Loucy (cell line): Measurements from ENCODE around the gene ENTREP1.

Experiments used
- EZH2phosphoT487 ChIP-seq: fragments of 200-600 bp; IDR thresholded peaks from 2 replicates; pipeline ENCODE4 v1.6.1; 2018; ENCODE audit warnings: antibody characterized with exemption, mild to moderate bottlenecking, moderate library complexity, borderline replicate concordance
- TF ChIP-seq, protein P1 (sequence below): fragments of 200-600 bp; sonication (generic); conservative IDR thresholded peaks from 2 replicates; pipeline ENCODE4 v1.5.1; 2014; ENCODE audit warnings: mild to moderate bottlenecking, antibody characterized with exemption, low read length

GRCh38 chr9:69427286-69427685, 102.3 kb downstream of the ENTREP1 start:
- TF ChIP-seq, protein P1, sequence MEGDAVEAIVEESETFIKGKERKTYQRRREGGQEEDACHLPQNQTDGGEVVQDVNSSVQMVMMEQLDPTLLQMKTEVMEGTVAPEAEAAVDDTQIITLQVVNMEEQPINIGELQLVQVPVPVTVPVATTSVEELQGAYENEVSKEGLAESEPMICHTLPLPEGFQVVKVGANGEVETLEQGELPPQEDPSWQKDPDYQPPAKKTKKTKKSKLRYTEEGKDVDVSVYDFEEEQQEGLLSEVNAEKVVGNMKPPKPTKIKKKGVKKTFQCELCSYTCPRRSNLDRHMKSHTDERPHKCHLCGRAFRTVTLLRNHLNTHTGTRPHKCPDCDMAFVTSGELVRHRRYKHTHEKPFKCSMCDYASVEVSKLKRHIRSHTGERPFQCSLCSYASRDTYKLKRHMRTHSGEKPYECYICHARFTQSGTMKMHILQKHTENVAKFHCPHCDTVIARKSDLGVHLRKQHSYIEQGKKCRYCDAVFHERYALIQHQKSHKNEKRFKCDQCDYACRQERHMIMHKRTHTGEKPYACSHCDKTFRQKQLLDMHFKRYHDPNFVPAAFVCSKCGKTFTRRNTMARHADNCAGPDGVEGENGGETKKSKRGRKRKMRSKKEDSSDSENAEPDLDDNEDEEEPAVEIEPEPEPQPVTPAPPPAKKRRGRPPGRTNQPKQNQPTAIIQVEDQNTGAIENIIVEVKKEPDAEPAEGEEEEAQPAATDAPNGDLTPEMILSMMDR: no peak
- TF ChIP-seq EZH2phosphoT487: no peak
